HFF-Myc (cell line): ENCODE results near the gene TMEM154.
A peak's percentile ranks its signal among the peaks of the same experiment; 100 is the strongest.

Experiments
- DNase-seq: peaks from one replicate; pipeline ENCODE4 v3.0.0-alpha.2; 2011; ENCODE audit warnings: low read depth; ENCODE audit errors: extremely low read depth
- H3K4me3 ChIP-seq: replicated peaks from 2 replicates; pipeline ENCODE4 v1.5.1; 2011; ENCODE audit warnings: low read depth, mild to moderate bottlenecking, control low read depth, low read length
- TF ChIP-seq, protein P1 (sequence below): IDR thresholded peaks from 2 replicates; pipeline ENCODE4 v1.5.1; 2012; ENCODE audit warnings: mild to moderate bottlenecking, low read depth, low read length, control low read depth; ENCODE audit errors: missing control alignments

The TMEM154 gene, protein sequence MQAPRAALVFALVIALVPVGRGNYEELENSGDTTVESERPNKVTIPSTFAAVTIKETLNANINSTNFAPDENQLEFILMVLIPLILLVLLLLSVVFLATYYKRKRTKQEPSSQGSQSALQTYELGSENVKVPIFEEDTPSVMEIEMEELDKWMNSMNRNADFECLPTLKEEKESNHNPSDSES

DNA sequence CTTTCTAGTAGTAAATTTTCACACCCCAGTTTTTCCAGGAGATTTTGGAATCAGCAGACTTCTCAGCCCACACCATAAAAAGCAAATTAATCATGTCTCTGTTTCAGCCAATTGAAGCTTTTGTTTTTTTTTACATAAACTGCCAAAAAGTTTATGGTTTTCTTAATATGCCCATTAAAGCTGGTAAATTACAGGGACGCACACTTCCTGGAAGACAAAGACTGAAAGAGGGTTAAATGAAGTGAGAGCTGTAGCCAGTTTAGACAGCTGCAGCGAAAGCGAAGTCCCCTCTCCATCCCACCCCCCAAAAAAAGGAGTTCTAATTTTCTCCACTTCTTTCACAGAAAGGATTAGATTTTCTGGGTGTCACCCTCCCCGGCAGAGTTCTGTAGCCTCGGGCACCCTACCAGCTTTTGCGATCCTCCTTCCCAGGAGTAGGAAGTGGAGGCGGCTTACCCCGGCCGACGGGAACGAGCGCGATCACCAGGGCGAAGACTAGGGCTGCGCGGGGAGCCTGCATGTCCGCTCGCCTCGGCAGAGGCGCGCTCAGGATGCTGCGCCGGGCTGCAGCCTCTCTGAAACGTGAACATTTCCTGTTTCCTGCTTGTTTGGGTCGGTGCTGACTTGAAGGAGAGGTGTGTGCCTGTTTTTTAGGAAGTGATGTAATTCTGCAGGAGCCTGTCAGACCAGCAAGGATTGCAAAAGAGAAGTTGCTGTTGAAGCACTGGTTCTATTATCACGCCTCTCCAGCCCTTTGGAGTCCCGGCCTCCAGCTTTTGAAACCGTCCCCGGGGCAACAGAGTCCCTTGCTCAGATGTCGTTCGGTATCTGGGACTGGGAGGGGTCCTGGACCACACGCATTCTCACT lies at the start of gene TMEM154:
TSS of gene TMEM154 (minus strand) at position 584 of the 868 bp plus-strand sequence. CDS start at position 520, 64 bp downstream.
- TF ChIP-seq, protein P1, sequence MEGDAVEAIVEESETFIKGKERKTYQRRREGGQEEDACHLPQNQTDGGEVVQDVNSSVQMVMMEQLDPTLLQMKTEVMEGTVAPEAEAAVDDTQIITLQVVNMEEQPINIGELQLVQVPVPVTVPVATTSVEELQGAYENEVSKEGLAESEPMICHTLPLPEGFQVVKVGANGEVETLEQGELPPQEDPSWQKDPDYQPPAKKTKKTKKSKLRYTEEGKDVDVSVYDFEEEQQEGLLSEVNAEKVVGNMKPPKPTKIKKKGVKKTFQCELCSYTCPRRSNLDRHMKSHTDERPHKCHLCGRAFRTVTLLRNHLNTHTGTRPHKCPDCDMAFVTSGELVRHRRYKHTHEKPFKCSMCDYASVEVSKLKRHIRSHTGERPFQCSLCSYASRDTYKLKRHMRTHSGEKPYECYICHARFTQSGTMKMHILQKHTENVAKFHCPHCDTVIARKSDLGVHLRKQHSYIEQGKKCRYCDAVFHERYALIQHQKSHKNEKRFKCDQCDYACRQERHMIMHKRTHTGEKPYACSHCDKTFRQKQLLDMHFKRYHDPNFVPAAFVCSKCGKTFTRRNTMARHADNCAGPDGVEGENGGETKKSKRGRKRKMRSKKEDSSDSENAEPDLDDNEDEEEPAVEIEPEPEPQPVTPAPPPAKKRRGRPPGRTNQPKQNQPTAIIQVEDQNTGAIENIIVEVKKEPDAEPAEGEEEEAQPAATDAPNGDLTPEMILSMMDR: no peak
- peak; percentile 48 for DNase-seq
- peak within 1 kb of the TSS; percentile 54 for H3K4me3 ChIP-seq

DNA sequence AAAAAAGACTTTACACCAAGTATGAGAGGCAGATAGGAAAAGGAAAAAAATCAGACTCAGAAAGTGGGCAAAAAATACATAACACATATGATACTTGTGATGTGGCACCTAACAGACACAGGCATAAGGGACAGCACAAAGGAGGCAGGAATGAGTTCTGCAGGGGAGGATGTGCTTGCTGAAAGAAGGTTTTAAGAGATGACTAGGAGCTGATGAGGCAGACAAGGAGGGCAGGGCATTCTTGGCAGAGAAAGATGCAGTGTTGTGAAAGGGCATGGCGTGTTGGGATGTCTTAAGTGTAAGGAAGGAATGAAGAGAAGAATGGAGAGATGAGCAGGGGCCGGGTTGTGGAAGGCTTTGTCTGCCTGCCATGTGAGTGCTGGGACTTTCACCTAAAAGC lies 49.7 kb upstream of the TMEM154 start:
- TF ChIP-seq, protein P1: no peak
- no peak for DNase-seq
- H3K4me3 ChIP-seq: no peak overlapping the region

DNA sequence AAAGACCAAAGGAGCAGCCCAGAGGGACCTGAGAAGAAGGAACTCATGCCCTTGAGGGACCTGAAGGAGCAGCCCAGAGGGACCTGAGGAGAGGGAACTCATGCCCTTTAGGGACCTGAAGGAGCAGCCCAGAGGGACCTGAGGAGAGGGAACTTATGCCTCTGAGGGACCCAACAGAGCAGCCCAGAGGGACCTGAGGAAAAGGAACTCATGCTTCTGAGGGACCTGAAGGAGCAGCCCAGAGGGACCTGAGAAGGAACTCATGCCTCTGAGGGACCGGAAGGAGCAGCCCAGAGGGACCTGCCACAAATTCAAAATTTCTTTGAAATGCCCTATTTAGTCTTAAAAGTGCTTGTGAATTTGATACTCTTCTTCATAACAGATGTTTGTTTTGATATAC lies 48.5 kb upstream of the TMEM154 start:
- H3K4me3 ChIP-seq: no peak overlapping the region
- TF ChIP-seq, protein P1: no peak
- DNase-seq: no peak

DNA sequence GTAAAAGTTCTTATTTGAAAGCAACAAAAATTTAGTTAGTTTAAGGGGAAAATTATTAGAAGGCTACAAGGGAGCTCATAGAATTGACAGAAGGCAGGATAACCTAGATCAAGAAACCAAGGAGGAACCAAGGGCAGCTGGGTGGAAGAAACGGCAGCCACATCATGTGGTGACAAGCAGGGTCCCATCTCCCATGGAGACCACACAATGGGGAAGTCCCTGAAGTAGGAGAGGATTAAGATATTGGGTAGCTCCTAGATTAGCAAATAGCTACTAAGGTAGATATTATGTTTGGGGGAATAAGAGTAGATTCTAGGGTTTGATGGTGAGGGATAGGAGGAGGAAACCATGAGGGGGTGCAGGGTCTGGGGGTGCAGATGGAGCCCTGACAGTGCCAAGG lies 48.0 kb upstream of the TMEM154 start:
- TF ChIP-seq, protein P1: no peak
- no peak for DNase-seq

DNA sequence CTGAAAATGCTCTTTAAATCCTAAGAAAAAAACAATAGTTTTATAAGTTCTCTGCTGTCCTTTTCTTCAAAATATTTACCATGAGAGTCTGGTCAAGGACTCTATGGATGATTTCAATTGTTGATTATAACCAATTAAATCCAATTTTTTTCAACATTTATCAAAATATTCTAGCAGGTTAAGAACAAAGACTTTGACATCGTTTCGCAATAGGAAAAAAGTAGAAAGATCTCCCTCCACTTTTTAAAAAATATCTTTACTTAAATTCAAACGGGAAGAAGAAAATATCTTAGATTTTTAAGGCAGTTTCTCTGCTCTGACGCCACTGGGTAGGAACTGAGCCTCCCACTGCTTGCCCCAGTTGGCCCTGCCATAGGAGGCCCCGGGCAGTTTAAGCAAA lies 44.7 kb upstream of the TMEM154 start:
- H3K4me3 ChIP-seq: no peak overlapping the region
- DNase-seq: no peak
- TF ChIP-seq, protein P1: no peak

More for the DNA sequence above, 48.0 kb upstream of the TMEM154 start:
- no peak overlapping the region for H3K4me3 ChIP-seq

DNA sequence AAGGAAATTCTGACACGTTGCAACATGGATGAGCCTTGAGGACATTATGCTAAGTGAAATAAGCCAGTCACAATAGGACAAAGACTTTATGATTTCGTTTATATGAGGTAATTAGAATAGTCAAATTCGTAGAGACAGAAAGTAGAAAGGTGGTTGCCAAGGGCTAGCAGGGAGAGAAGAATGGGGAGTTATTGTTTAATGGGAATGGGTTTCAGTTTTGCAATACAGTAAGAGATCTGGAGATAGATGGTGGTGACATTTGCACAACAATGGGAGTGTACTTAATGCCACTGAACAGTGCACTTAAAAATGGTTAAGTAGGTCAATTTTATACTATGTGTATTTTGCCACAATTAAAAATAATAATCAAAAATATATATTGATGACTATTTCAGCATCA lies 43.4 kb upstream of the TMEM154 start:
- H3K4me3 ChIP-seq: no peak overlapping the region
- no peak for DNase-seq
- TF ChIP-seq, protein P1: no peak
